Peyer's patch (tissue), 4 donors: ENCODE data around the gene RAC3.

Experiments
- CTCF ChIP-seq, 6 experiments: fragments of 450-650 bp in 4 of 6; fragments of 200-600 bp in 2 of 6; sonication (generic) in 1 of 6; IDR thresholded peaks; one replicate each; pipeline ENCODE4 v1.5.1; 2017 to 2019; ENCODE audit warnings: antibody characterized with exemption in 6 of 6, mild to moderate bottlenecking in 3 of 6, moderate library complexity in 1 of 6
- POLR2A ChIP-seq, 2 donors: fragments of 450-650 bp; IDR thresholded peaks; one replicate each; pipeline ENCODE4 v1.5.1; 2017; ENCODE audit warnings: antibody characterized with exemption in 2 of 2, mild to moderate bottlenecking in 2 of 2, moderate library complexity in 2 of 2

- TF ChIP-seq POLR2A (IDR thresholded peaks at IDR 0.05) (no peak), CTCF (IDR thresholded peaks at IDR 0.05) (no peak)
Measured at GRCh38 chr17:82029391-82029790, 2.1 kb upstream of the RAC3 start.
